ENCODE results near the gene TAF3.

TAF3 gene

GRCh38 chr10:7874864-7875263 lies 56.6 kb downstream of the TAF3 start:
- no peak for DNase-seq (ENCODE audit: low read depth in 2 of 2)

DNA sequence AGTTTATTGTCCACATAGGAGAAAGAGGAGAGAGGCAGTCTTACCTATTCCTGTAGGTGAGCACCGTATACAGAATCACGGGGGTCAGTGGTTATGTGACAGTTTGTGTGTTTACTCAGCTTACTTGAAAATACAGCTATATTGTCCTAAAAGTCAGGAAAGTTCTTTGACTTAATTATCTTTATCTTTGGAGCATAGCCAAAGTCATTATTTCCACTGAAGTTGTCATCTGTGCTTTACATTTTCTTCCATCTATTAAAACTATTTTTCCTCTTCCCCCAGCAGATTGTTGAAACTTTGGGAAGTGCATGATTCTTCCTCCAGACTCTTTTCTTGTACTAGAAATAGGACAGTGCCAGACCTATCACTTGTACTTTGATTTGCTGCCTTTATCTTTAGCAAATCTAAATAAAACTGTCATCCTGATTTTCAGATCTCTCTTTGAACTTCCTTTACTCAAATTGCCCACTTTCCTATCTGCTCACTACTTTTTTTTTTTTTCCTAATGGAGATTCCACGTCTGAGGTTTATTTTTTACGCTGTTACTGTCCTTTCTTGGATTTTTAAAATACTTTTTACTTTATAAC lies 58.3 kb downstream of the TAF3 start:
- DNase-seq (ENCODE audit: low read depth in 2 of 2), result no peak

DNA sequence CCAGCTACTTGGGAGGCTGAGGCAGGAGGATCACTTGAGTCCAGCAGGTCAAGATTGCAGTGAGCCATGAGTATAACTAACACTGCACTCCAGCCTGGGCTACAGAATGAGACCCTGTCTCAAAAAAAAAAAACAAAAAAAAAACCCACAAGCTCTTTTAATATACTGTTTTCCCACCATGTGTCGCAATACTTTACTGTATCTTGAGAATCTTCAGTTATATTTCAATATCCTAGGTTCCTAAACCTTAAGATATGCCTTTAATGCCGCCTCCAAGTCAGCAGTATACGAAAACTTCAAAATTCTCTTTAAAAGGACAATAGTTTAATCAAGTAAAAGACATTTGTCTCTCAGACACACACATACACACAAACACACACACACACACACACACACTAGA lies 62.8 kb downstream of the TAF3 start:
- no peak for DNase-seq (ENCODE audit: low read depth in 2 of 2)

DNA sequence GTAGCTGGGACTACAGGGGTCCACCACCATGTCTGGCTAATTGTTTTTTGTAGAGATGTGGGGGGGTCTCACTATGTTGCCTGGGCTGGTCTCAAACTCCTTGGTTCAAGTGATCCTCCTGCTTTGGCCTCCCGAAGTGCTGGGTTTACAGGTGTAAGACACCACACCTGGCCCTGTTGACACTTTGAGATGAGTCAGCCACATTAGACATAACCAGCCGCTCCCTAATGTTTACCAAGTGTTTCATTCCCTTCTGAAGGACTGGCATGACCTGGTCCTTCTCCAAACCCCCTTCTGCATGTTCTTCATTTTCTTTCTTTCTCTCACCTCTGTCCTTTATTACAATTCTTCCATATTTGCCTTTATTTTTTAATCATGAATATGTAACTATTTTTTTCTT lies 67.8 kb downstream of the TAF3 start:
- DNase-seq (ENCODE audit: low read depth in 2 of 2), result no peak

DNA sequence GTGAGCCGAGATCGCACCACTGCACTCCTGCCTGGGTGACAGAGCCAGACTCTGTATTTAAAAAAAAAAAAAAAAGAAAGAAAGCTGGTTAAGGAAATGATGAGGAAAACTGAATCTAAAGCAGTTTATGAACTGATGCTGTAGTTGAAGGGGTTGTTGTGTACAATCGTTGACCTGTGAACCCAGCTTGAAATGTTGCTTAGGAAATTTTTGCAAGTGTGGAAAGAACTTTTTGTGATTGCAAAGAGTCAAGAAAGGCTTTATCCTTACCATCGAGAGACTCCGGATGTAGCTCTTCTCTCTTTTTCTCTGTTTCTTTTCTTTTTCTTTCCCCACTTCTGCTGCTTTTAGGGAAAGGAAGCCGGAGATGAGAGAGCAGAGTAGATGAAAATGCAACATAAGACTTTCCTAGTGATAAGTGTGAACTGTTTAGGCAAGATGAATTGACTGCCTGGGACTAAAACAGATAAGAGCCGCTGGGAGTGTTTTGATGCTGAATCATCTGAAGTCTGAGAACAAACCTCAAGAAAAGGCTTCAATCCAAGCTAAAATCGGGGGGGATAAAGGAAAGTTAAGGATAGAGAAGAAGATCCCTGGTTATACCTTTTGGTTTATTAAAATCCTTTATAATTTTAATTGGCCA lies 69.0 kb downstream of the TAF3 start:
- DNase-seq (ENCODE audit: low read depth in 2 of 2), result no peak

GRCh38 chr10:7889947-7890542 lies 71.7 kb downstream of the TAF3 start:
- DNase-seq (ENCODE audit: low read depth in 2 of 2), result no peak

DNA sequence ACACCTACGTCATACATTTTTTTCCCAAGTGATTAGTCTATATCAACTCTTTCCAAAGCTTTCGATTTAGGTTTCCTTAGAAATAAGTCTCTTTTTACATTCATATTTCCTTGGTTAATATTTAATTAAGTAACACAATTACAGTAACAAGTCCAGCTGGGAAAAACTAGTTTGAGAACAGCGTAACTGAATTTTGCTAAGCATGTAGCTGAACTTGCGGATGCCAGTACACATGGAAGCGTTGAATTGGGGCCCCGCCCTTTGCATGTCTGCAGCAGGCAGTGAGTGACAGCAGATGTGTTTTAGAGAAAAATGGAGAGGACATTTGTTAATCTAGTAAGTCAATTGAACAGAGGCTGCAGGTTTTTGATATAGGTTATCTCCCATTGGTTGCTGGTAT lies 72.5 kb downstream of the TAF3 start:
- DNase-seq (ENCODE audit: low read depth in 2 of 2), result no peak

GRCh38 chr10:7891634-7892033 lies 73.3 kb downstream of the TAF3 start:
- no peak for DNase-seq (ENCODE audit: low read depth in 2 of 2)

DNA sequence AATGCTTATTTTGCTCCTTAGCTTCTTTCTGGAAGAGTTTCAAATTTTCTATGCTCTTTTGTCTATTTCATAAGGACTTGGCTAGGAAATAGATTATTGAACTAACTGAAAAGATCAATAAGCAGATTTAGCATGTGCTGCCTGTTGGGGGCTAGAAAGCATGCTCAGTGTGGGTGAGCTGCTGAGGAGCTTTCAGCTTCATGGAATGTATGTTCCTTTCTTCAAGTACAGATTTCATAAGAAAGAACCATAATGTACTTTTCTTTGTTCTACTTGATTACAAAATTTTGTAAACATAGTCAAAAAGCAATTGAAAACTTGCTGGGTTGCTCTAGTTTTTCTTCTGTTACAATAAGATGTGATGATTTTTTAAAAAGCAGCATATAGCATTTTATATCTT lies 73.8 kb downstream of the TAF3 start:
- DNase-seq (ENCODE audit: low read depth in 2 of 2), result no peak

DNA sequence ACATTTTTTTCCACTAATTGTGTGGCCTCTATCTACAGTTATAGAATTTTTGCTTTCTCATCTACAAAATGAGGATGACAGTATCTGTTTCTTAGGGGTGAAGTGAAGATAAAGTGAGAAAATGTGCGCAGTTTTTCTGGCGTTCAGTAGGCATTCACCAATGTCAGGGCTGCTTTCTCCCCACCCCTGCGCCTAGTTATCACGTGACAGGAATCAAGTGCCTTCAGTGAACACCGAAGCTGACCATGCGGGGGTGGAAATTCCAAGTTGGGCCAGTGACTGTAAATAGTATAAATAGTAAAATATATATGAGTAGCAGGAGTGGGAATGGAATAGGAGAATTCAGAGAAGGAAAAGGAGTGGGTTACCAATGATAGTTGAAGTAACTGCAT lies 77.4 kb downstream of the TAF3 start:
- DNase-seq (ENCODE audit: low read depth in 2 of 2), result no peak

DNA sequence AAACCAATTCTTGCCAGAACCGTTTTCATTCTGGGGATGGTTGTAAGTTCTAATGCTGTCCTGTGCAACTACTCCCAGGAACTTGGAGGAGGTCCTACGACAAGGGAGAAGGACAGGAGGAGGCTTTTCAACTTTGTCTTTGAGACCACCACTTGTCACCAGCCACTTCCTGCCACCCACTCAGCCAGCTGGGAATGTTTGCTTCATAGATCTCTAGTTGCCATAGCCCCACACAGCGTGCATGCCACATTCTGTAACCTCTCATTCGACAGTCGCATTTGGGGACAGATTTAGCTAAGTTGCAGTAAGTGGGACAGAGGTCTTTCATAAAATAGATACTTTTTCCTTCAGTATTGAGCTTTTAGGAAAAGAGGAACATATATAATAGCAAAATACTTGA lies 78.0 kb downstream of the TAF3 start:
- DNase-seq (ENCODE audit: low read depth in 2 of 2), result no peak

GRCh38 chr10:7901256-7901655 lies 83.0 kb downstream of the TAF3 start:
- DNase-seq (ENCODE audit: low read depth in 2 of 2), result no peak

GRCh38 chr10:7902413-7902812 lies 84.1 kb downstream of the TAF3 start:
- DNase-seq (ENCODE audit: low read depth in 2 of 2), result no peak

DNA sequence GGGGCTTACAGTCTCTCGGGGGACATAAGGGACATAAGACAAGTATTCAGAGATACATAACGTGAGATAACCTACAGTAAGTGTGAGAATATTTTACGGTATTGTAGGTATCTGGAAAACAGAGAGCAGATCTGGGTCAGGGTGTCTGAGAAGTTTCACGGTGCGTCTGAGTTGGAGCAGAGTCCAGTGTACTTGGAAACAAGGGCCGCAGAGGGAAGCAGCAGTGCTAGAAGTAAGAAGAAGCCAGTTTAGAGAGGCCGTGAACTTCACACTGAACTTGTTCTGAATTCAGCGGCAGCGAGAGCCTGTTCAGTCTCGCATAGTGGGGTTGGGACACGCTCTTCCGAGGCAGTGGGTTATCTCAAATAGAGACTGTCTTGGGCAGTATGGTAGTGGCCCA lies 85.5 kb downstream of the TAF3 start:
- no peak for DNase-seq (ENCODE audit: low read depth in 2 of 2)

GRCh38 chr10:7906128-7906527 lies 87.8 kb downstream of the TAF3 start:
- DNase-seq (ENCODE audit: low read depth in 2 of 2), result no peak

- DNase-seq (ENCODE audit: low read depth in 2 of 2), result no peak
Observed at GRCh38 chr10:7908541-7909210, 90.4 kb downstream of the TAF3 start.

DNA sequence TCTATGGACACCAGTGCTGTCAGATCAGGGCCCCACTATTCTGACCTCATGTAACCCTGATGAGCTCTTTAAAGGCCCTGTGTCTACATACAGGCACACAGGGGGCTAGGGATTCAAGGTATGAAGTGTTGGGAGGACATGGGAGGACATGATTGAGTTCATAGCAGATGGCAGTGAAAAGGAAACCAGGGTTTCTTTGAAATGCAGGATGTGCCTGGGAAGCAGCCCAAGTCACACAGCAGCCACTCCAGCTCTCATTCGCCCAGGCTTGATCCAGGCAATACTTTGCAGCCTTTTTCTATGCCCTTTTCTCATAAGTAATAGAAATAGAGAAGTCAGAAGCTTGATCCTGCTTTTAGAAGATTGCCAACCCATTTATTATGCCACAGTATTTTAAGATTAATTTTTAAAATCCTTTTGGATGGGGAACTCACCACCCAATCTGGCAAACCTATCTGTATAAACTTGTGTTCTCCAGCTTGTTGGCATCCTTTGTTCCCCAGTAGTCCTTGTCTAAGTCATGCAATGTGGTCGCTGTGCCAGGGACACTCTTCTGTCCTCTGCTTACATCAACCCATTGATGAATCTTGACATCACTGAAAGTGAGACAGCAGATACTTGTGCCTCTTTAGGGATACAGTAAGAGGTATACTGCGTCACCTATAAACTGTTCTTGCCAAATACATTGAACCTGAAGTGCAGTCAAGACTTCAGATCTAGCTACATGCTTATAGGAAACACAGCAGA lies 95.0 kb downstream of the TAF3 start:
- DNase-seq (ENCODE audit: low read depth in 2 of 2), result no peak

DNA sequence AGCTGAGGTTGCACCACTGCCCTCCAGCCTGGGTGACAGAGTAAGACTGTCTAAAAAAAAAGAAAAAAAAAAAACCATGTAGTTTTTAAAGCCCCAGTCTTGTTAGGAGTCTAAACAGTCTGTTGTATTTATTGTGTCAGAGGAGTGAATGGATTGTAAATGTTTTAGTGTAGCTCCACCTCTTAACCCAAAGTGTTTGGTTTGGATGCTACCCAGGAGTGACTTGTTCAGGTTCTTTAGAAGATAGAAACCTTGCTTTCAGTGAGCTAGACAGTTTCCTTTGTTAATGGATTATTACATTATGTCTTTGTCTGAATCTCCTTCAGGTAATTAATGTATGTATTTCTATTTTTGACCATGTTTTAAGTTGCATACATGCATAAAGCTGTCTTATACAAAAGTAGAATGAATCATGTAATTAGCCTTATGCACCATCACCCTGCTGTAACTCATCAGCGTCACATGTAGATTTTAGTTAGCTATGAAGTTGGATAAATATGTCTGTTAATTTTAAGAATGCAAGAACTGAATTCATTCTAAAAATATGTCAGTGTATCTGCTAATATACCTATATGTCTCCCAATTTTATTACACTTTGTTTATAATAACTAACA lies 97.7 kb downstream of the TAF3 start:
- DNase-seq (ENCODE audit: low read depth in 2 of 2), result no peak

GRCh38 chr10:7917736-7918135 lies 99.4 kb downstream of the TAF3 start:
- no peak for DNase-seq (ENCODE audit: low read depth in 2 of 2)

DNA sequence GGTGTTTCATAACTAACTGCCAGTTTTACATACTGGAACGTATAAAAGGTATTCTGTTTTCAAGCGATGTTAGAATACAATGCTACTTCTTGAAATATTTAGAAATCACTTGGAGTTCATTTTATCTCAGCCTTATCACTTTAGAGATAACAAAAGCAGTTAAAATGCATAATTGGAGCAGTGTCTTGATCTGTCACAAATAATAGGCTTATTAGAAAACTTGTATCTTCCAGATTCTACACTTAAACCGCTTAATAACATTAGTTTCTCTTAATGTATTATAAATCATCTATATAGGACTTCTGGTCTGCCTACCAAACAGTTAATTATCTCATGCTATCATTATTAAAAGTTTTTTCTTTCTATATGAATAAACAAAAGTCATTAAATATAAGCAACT lies 104.4 kb downstream of the TAF3 start:
- DNase-seq (ENCODE audit: low read depth in 2 of 2), result no peak

DNA sequence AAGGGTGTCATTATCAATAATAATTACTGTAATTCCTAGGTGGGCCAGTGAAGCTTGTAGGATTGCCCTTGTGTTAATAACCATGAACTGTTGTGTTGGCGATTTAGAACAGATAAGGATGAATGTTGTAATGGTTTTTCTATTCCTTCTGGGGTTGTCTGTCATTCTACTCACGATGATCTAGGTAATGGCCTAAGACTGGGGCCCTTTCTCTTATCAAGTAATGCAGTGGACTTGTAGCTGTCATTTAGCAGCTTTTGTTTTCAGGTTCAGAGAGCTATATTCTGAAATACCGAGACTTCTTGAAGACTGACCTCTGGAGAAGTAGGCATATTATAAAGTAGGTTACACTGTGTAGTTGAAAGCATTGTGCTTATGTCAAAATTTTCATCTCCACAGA lies 110.2 kb downstream of the TAF3 start:
- no peak for DNase-seq (ENCODE audit: low read depth in 2 of 2)
